NCI-H1930 (cell line): ENCODE data around the gene LCA5L.
"Not testable (repeated sequence)": the region's sequence is repeated elsewhere in the genome, so short reads cannot be mapped to it uniquely, and the experiment has no call there.

Experiments used
- DNase-seq, 2 experiments: peaks; one replicate each; lab custom pipeline; 2025; lab: John Stamatoyannopoulos, UW

LCA5L gene

DNA sequence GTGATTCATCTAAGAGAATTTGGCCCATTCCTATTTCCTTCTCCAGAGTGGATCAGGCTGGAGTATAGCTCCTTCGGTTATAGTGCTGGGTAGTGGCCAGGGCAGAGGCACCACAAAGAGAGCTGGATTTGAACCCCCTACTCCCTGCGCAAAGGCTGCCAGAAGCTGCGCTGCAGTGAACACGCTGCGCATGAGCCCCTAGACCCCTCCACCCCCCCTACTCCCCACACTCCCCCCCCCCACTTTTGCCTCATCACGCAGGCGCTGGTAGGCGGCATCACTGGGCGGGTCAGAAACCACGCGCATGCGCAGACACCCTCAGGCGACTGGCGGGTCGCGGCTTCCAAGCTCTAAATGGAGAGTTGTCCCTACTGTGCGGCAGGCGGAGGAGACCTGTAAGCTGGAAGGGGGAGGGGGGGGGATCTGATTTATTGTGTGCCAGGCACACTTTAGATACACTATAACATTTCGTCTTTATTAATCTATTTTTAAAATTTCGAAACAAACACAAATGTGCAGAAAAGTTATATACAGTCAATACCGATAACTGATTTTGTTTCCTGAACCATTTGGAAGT, 58.0 kb downstream of the LCA5L start:
- no peak for DNase-seq

DNA sequence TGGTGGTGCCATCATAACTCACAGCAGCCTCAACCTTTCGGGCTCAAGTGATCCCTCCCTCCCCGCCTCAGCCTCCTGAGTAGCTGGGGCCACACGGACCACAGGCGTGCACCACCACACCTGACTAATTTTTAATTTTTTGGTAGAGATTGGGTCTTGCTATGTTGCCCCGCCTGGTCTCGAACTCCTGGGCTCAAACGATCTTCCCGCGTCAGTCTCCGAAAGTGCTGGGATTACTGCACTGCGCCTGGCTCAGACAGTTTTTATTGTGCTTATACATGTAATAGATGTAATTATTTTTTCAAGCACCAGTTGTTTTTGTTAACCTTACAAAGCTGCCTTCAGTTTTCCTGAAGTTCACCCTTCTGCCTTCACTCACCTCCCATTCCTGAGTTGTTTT, 58.7 kb downstream of the LCA5L start:
- no peak for DNase-seq

DNA sequence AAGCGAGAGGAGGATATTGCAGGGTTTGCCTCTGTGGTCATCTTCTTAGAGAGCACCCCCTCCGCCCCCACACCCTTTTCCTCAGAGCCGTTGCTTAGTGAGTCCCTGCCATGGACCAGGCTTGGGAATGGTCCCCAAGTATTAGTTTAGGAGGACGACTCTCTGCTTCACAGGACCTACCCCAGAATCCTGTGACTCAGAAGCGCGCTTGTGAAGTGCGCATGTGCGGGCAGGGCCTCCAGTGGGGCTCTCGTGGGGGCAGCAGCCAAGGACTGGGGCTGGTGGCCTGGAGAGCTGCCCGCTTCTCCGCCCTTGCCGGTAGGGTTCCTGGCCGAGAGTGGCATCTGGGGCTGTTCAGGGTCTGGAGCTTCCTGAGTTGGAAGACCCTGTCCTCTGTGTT, 59.4 kb downstream of the LCA5L start:
- DNase-seq, result no peak

DNA sequence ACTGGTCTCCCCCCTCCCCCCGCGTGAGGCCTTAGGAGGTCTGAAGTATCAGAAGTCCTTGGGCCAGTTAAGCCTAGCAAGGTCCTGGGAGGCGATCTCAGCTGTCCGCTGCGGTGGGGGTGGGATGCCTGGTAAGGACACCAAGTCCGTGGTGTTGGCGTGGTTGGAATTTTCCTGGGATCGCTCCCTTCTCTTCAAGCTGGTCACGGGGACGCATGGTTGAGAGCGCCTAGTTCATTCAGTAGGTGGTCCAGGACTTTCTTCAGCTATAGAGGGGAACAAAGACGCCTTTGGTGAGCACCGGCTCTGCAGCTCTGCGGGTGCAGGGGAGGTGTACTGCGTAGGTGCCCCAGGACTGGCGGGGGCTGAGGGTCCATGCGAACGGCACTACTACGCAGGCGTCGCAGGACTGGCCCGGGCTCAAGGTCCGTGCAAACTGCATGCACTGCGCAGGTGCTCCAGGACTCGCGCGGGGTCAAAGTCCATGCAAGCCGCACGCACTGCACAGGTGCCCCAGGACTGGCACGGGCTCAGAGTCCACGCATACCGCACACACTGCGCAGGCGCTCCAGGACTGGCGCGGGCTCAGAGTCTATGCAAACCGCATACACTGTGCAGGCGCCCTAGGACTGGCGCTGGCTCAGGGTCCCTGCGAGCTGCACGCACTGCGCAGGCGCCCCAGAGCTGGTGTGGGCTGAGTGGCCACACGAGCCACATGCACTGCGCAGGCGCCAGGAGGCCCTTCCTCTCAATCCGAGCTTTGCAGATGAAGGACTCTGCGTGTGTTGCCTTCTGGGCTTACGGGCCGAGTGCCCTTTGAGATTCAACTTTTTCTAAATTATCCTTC, 60.1 kb downstream of the LCA5L start:
- DNase-seq, result no peak

DNA sequence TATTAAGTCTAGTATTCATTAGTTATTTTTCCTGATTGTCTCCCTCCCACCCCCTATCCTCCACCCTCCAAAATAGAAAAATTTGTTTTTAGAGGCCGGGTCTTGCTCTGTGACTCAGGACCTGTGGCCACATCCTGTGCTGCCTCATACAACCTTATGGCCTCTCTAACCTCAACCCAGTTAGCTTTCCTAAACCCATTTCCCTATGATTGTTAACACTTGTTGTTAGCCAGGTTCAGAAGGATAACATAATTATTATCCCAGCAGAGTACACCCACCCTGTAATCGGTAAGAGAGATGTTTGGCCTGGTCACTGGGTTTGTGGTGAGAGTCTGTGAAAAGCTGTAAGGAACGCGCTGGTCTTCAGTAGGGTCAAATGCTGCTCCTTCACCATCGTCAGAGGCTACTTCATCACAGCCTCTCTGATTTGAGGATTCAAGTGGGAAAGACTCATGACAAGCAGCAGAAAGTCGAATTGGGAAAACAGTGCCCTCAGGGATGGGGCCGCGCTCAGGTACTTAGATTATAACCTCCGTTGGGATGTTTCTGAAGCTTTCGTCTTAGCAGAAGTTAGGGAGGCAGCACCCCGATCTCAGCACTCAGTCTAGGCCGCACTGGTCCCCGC, 60.8 kb downstream of the LCA5L start:
- no peak for DNase-seq

DNA sequence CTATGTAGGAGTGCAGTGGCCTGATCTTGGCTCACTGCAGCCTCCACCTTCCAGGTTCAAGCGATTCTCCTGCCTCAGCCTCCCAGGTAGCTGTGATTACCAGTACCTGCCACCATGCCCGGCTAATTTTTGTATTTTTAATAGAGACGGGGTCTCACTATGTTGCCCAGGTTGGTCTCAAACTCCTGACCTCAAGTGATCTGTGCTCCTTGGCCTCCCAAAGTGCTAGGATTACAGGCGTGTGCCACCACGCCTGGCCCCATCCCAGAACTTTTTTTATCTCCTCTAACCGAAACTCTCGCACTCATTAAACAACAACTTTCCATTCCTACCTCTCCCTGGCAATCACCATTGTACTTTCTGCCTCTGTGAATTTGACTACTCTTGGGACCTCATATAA, 63.5 kb downstream of the LCA5L start:
- not testable (repeated sequence) for DNase-seq

DNA sequence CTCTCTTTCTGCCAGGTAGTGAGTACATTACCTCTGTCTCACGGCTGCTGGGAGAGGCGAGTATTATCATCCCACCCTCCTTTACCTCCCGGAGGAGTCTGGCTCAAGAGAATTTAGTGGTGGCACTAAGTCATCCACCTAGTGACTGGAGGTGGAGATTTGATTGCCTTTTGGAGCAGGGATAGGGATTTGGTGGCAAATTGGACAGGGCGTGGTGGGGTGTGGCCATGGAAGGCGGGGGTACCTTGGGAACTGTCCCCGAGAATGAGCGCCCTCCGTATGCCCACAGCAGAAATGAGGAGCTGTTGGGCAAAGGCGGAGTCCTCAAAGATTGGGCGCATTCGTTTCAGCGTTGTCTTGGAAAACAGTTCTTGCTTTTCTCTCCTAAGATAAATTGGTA, 64.6 kb downstream of the LCA5L start:
- DNase-seq, result no peak

DNA sequence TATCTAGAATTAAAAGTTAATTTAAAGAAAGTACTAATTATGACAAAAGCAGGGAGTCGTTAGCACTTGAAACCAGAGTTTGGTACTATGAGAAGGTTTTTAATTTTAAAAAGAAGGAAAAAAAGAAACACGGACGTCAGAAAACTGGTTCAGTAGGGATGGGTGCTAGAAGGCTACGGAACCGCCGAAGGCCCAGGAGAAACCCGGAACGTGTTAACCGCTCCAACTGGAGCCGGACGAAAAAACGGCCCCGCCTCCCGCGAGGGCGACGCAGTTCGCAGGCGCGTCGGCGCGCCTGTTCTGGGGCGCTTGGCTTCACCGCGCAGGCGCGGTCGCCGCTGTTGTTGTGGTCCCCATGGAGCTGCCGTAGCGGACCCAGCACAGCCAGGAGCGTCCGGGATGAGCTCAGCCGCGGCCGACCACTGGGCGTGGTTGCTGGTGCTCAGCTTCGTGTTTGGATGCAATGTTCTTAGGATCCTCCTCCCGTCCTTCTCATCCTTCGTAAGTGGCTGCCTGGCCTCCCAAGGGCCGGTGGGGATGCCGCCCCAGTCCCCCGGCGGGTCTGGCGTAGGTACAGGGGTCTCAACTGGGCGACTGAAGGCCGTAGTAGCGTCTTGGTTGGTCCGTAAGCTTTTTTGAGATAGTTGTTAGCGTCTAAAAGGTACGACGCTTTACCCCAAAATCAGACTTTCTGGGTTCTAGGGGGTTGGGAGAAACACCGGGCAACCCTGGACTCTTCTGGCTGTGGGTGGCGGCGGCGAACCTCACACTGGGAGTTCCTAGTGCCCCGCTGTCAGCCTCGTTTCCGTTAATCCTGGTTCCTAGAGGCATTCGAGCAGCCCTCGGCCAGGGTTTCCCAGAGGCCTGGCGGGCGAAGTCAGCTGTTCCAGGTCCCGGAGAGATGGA, 65.3 kb downstream of the LCA5L start:
- DNase-seq, result peak; percentile 69 to 86

DNA sequence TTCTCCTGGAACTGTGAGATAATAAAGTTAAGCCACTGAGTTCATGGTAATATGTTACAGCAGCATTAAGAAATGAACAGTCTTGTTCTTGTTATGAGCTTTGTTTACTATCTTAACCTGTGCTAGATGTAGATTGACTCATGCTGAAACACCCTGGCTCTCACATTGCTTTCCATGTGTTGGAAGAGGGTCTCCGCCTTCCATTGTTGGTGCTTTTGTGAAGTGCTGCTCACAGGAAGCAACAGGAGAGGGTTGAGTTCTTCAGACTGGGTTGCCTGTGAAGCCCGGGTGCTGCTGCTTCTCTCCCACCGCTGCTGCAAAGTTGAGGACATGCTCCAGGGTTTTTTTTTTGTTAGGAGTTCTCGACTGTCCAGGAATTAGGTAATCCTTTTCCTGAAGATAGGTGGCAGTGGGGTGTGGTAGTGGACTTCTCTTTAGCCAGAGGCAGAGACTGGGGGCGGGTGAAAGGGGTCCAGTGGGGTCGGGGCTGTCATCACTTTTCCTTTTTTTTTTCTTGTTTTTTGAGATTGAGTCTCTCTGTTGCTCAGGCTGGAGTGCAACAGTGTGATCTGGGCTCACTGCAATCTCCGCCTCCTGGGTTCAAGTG, 68.0 kb downstream of the LCA5L start:
- DNase-seq, result no peak

DNA sequence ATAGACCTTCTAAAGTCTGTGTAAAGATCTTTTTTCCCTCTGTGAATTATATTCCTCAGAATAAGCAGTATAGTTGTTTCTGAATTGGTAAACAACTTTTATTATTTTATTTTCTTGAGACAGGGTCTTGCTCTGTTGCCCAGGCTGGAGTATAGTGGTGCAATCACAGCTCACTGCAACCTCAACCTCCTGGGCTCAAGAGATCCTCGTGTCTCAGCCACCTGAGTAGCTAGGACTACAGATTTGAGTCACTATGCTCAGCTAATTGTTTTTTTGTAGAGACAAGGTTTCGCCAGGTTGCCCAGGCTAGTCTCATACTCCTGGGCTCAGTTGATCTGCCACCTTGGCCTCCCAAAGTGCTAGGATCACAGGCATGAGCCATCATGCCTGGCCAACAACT, 70.1 kb downstream of the LCA5L start:
- no peak for DNase-seq

DNA sequence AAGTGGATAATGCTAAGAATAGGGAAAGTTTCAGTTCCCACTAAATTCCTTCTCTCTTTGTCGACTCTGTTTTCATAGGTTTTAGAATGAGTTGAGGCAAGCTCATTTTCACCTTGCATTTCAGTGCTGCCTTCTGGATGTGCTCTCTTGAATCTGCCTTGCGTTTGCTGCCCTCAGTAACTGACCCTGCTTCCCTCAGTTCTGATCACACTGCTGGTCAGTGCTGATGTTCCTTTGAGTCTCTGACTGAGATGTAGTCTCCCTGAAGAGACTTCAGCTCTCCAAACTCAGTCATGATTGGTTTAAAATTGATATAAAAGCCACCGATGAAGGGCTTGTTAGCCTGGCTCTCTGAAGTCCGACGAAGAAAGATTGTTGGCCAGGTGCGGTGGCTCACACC, 71.5 kb downstream of the LCA5L start:
- no peak for DNase-seq

DNA sequence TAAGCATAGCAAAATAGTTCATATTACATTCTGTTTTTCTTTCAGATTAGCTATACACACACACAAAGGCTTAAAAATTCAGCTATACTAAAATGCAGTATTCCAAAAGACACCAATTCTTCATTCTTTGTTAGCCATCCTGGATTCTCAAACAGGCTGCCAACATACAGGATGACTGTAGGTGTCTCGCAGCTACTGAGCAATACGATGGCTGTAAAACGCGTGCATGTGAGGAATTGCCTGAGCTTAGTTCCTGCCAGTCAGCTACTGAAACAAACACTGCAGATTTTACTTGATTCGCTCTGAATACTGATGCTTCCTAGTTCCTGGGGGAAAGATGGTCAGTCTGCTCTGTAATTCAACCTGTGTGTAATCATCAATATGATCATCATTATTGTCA, 71.9 kb downstream of the LCA5L start:
- DNase-seq, result no peak

DNA sequence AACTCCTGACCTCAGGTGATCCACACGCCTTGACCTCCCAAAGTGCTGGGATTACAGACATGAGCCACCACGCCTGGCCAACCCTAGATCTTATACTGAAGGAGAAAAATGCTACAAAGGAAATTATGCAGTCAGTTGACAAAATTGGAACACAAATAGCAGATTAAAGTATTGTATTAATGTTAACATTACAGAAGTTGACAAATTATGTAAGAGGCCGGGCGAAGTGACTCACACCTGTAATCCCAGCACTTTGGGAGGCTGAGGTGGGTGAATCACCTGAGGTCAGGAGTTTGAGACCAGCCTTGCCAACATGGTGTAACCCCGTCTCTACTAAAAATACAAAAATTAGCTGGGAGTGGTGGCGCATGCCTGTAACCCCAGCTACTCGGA, 75.7 kb downstream of the LCA5L start:
- DNase-seq, result not testable (repeated sequence)

DNA sequence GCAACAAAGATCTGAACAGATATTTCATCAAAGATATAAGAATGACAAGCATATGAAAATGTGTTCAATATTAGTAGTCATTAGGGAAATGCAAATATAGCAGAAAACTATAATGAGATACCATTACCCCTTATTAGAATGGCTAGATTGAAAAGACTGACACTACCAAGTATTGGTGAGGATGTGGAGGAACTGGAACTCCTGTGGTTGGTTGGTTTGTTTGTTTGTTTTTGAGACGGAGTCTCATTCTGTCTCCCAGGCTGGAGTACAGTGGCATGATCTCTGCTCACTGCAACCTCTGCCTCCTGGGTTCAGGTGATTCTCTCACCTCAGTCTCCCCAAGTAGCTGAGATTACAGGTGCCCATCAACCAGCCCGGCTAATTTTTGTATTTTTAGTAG, 77.8 kb downstream of the LCA5L start:
- no peak for DNase-seq

DNA sequence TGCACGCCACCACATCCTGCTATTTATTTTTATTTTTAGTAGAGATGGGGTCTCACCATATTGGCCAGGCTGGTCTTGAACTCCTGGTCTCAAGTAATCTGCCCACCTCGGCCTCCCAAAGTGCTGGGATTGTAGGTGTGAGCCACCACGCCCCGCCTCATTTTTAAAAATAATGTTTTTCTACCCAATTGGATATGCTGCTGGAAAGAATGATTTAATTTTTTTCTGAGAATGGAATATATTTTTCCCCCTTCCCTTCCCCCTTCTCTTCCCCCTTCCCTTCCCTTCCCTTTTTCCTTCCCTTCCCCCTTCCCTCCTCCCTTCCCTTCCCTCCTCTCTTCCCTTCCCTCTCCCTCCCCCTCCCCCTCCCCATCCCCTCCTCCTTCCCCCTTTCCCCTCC, 79.0 kb downstream of the LCA5L start:
- no peak for DNase-seq

DNA sequence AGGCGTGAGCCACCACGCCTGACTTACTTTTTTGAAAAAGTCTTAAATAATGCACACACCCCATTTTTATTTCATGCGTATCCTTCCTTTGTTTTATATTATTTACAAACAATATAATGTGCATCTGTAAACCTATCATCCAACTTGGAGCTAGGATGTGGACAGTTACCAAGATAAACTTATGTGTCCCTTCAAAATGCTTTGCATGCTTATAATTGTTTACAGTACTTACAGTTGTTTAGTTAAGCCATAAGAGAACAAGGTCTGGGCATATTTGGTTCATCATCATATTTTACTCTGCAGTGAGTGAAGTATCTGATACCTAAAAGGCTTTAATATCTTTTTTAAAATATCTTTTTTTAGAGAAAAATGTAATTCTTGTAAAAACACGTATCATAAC, 80.6 kb downstream of the LCA5L start:
- no peak for DNase-seq

DNA sequence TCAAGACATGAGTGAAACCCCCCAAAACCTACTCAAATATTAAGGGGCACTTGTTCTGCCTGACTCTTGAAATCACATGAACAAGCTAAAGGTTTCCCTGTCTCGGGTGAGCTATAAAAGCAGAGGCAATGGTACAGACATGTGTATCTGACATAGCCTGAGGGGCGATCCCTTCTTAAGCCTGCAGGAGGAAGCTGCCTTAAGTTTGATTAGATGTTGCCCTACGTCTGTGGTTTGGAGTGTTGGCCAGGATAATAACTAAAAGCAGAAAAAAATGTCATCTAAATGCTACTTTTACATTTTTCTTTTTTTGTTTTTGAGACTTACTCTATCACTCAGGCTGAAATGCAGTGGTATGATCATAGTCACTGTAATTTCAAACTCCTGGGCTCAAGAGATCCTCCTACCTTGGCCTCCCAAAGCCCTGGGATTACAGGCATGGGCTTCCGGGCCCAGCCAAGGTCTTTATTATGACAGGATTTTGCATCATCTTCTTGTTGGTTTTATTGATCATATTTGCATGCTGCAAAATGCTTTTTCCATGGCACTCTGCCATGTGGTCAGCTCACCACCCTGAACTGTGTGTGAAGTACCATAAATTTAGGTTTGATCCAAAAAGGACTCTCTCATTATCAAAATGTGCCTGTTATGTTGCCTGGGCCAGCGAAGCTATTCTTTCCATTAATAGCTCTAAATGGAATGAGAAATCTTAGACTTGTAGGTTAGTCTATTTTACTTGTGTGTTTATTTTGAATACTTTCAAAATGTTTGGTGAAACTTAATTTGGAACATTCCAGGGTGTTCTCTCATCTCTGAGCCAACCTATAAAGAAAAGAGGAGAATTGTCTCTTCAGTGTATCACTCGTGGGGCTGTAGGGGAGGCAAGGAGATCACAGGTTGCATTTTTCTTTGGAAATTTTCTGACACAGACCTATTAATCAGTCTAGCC, 81.7 kb downstream of the LCA5L start:
- DNase-seq, result no peak

DNA sequence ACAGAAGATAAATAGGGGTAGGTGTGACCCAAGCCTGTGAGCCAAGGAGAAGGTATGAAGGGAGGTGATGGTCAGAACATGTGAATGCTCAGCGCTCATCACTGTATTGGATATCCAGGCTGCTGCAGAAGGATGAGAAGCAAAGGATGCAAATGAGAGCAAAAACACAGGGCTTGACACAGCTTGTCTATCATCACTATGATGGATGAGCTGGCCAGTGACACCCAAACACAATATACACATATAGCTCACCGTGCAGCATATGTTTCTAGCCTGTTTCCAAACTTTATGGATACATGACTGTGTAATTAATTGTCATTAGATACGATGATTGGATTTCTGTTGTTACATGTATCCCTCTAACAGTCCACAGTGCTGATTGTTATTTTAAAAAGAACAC, 82.8 kb downstream of the LCA5L start:
- no peak for DNase-seq

DNA sequence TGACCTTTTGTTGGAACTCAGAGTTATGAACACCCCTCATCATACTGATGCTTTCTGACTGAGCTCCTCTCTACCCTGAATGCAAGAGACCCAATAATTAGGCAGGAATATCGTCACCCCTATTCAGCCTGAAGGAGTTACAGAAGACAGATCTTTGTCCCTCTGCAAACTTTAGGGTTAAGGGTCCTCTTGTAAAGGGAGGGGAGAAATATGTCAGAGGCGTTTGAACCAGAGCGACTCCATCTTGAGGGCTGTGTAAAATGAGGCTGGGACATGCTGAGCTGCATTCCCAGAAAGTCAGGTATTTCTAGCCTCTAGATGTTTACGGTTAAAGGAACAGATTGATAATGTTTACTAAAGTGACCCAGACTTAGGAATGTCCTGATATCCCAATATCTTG, 86.2 kb downstream of the LCA5L start:
- DNase-seq, result no peak
